ENCODE data around the gene TP63. TPM values are rescaled to one million over a fixed set of nuclear protein-coding genes. Genes with fewer than 3 reads are reported as not detected.

TP63 gene
- polyA plus RNA-seq, 3 donors: not detected

DNA sequence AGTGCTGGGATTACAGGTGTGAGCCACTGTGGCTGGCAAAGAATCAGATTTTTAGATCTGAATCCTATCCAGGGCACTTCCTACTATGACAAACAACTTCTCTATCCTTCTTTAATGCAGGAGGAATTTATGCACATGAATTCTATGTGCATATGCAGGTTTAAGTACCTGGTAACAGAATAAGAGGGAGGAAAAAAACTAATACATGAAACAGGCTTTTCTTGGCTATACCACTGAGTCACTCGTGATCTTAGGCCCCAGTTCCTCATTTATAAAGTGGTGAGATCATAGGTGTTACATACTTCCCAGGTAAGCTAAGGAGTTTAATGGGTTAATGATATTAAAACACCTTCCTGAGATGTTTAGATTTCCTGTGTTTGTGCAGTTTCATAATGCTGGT, 108.2 kb downstream of the TP63 start:
- Mint-ChIP-seq H3K9me3 (peaks cover 8 to 15% (median 9%) of the 10 kb centered on the region in 7 donors), H3K4me3 (no peak overlapping the region), H3K36me3 (no peaks in the 10 kb centered on the region), H3K27ac (no peak overlapping the region), H3K27me3 (ENCODE audit: low read depth in 3 of 3) (no peaks in the 10 kb centered on the region), H3K4me1 (no peaks in the 10 kb centered on the region)
- no peak overlapping the region for H3K4me2 ChIP-seq (replicated peaks; ENCODE audit: extremely low read depth, low read length, poor library complexity, severe bottlenecking)
- peaks cover 8 to 9% of the 10 kb centered on the region in 2 donors for H3K9me3 ChIP-seq (replicated peaks in 1 of 2; ENCODE audit: control insufficient read depth in 1 of 2, insufficient read depth in 1 of 2, low read length in 2 of 2)
- no peak overlapping the region for H3K9ac ChIP-seq (ENCODE audit: insufficient read depth, low read length, poor library complexity, severe bottlenecking)
- no peaks in the 10 kb centered on the region for H3K36me3 ChIP-seq (replicated peaks in 1 of 2; ENCODE audit: control insufficient read depth in 1 of 2, insufficient read depth in 2 of 2, low read length in 2 of 2)
- intact Hi-C loops (cut with micrococcal nuclease): no loop called here
- no peaks in the 10 kb centered on the region for H4K20me1 ChIP-seq (ENCODE audit: insufficient read depth, low read length)
- no peak overlapping the region for H2AFZ ChIP-seq (ENCODE audit: insufficient read depth, low read depth, low read length, poor library complexity, severe bottlenecking)
- H3K27me3 ChIP-seq (ENCODE audit: control insufficient read depth in 2 of 2, insufficient read depth in 2 of 2, low read length in 2 of 2): no peaks in the 10 kb centered on the region
- WGBS (ENCODE audit: insufficient coverage): no CpG with 5 or more reads among the region's 1 CpG
- no peak overlapping the region for H3K27ac ChIP-seq (ENCODE audit: low read depth in 1 of 2, low read length in 2 of 2)
- TF ChIP-seq, protein P1, sequence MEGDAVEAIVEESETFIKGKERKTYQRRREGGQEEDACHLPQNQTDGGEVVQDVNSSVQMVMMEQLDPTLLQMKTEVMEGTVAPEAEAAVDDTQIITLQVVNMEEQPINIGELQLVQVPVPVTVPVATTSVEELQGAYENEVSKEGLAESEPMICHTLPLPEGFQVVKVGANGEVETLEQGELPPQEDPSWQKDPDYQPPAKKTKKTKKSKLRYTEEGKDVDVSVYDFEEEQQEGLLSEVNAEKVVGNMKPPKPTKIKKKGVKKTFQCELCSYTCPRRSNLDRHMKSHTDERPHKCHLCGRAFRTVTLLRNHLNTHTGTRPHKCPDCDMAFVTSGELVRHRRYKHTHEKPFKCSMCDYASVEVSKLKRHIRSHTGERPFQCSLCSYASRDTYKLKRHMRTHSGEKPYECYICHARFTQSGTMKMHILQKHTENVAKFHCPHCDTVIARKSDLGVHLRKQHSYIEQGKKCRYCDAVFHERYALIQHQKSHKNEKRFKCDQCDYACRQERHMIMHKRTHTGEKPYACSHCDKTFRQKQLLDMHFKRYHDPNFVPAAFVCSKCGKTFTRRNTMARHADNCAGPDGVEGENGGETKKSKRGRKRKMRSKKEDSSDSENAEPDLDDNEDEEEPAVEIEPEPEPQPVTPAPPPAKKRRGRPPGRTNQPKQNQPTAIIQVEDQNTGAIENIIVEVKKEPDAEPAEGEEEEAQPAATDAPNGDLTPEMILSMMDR (IDR thresholded peaks at IDR 0.05): no peak
- no peaks in the 10 kb centered on the region for H3K4me1 ChIP-seq (ENCODE audit: control insufficient read depth in 1 of 2, insufficient read depth in 2 of 2, low read length in 2 of 2)
- H3K4me3 ChIP-seq (replicated peaks in 1 of 3; ENCODE audit: low read depth in 2 of 3, low read length in 3 of 3): no peak overlapping the region
- no peak for DNase-seq
- H3K79me2 ChIP-seq (ENCODE audit: insufficient read depth, low read length): no peaks in the 10 kb centered on the region

DNA sequence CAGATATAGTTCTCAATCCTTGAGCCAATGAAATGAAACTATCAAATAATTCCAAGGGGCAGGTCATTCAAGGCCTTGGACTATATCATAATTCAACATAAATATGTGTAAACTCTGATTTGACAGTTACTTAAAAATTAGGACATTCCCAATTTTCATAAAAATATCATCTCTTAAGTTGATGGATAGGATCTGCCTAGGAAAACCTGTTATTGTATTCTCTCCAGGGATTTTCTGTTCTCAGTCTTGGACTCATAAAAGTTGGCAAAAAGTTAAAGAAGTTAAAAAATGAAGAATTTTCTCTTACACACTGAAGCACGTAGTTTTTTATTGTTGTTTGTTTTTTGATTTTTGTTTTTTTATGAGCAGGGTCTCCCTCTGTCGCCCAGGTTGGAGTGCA, 109.0 kb downstream of the TP63 start:
- H3K36me3 ChIP-seq (replicated peaks in 1 of 2; ENCODE audit: control insufficient read depth in 1 of 2, insufficient read depth in 2 of 2, low read length in 2 of 2): no peaks in the 10 kb centered on the region

More for the DNA sequence above, 109.0 kb downstream of the TP63 start:
- Histone ChIP-seq H3K9ac (ENCODE audit: insufficient read depth, low read length, poor library complexity, severe bottlenecking) (no peak overlapping the region), H3K4me1 (ENCODE audit: control insufficient read depth in 1 of 2, insufficient read depth in 2 of 2, low read length in 2 of 2) (no peaks in the 10 kb centered on the region), H3K79me2 (ENCODE audit: insufficient read depth, low read length) (no peaks in the 10 kb centered on the region), H3K4me2 (replicated peaks; ENCODE audit: extremely low read depth, low read length, poor library complexity, severe bottlenecking) (no peak overlapping the region), H3K4me3 (replicated peaks in 1 of 3; ENCODE audit: low read depth in 2 of 3, low read length in 3 of 3) (no peak overlapping the region), H3K9me3 (replicated peaks in 1 of 2; ENCODE audit: control insufficient read depth in 1 of 2, insufficient read depth in 1 of 2, low read length in 2 of 2) (peaks cover 13 to 15% of the 10 kb centered on the region in 2 donors), H2AFZ (ENCODE audit: insufficient read depth, low read depth, low read length, poor library complexity, severe bottlenecking) (no peak overlapping the region), H4K20me1 (ENCODE audit: insufficient read depth, low read length) (no peaks in the 10 kb centered on the region), H3K27ac (ENCODE audit: low read depth in 1 of 2, low read length in 2 of 2) (no peak overlapping the region), H3K27me3 (ENCODE audit: control insufficient read depth in 2 of 2, insufficient read depth in 2 of 2, low read length in 2 of 2) (no peaks in the 10 kb centered on the region)
- Mint-ChIP-seq H3K4me1 (no peaks in the 10 kb centered on the region), H3K27me3 (ENCODE audit: low read depth in 3 of 3) (no peaks in the 10 kb centered on the region), H3K9me3 (peaks cover 12 to 21% (median 13%) of the 10 kb centered on the region in 7 donors), H3K27ac (no peak overlapping the region), H3K4me3 (no peak overlapping the region), H3K36me3 (no peaks in the 10 kb centered on the region)
- intact Hi-C loops (cut with micrococcal nuclease): no loop called here
- TF ChIP-seq, protein P1 (IDR thresholded peaks at IDR 0.05): no peak
- no peak for DNase-seq
- no CpG with 5 or more reads among the region's 2 CpGs for WGBS (ENCODE audit: insufficient coverage)

Measured in CD14-positive monocyte (primary cell).